HG03521 (cell line): ENCODE data around the gene DAD1.

ENCODE experiments used
- ATAC-seq: cut with Tn5 transposase; IDR thresholded peaks from one replicate; pipeline ENCODE4 v1.9.1; 2021; ENCODE audit warnings: mild to moderate bottlenecking, moderate library complexity; ENCODE audit not compliant: unreplicated experiment

The DAD1 gene

DNA sequence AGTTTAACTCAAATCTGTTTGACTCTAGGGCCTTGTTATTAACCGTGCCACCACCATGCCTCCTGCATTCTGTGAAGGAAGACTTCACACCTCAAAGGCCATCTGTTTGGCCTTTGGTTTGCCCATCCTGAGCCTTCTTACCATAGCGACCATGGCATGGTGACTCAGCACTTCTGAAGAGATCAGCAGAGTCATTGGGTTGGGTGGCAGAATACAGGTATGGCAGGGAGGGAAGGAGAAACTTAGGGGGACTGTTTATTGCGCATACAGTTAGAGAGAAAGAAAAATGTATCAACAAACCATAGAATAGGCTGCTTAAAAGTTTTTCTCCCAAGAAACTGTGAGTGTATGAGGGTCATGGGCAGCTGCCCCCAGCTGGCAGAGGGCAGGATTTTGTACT is 49.2 kb downstream of the DAD1 start:
- ATAC-seq: no peak

DNA sequence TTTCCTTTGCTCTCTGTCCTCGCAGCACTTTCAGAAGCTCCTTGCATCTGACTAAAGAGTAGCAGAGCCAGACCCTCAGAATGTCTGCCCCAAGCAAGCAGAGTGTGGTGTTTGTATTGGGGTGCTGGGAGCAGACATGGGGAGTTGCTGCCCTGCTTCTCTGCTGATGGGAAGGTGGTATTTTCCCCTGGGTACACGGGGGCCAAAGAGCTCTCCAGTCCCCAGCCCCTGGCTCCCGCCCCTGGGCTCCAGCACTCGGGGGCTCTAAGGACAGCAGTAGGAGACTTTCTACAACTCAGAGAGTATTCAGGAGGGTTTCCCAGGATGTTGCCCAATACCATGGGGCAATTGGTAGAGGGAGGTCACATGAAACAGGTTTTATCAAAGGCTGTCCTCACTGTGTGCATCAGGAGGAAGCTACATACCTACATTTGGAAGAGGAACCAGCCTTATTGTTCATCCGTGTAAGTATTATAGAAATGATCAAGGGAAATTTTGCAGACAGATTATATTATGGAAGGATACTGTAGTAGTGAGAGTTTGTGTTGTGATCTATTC is 50.3 kb downstream of the DAD1 start:
- ATAC-seq: no peak

DNA sequence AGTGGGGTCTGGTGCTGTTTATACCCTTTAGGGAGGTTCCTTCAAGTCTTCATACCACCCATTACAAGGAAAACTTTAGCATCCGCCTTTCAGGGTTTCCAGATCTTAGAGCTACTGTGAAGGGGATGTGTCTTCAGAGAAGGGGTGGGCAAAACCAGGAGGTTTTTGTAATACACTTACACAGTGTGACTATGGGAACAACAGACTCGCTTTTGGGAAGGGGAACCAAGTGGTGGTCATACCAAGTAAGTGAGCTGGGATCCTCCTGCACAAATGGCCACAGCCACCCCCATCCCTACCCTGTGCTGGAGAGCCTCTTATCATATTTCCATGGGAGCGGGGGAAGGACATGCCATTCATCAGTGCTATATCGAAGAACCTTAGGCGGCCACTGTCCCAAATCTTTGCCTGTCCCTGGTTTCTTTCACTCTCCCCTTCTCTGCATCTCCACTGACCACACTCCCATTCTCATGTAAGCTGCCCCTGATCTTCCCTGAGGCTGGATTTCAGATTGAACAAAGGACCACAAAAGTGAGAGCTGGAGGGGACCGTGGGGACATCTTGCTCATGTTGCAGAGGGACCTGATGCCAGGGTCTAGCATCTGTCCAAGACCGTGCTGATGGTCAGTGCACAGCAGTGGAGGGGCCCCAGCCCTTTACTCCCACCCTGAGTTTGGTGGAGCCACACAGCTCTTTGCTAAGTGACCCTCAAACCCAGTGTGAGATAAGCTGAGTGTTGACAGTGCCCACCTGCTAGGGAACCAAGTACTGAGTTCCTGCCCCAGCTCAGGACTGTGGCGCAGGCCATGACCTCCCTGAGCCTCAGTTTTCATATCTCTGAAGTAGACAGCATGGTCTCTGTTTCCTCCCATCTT is 51.4 kb downstream of the DAD1 start:
- no peak for ATAC-seq

DNA sequence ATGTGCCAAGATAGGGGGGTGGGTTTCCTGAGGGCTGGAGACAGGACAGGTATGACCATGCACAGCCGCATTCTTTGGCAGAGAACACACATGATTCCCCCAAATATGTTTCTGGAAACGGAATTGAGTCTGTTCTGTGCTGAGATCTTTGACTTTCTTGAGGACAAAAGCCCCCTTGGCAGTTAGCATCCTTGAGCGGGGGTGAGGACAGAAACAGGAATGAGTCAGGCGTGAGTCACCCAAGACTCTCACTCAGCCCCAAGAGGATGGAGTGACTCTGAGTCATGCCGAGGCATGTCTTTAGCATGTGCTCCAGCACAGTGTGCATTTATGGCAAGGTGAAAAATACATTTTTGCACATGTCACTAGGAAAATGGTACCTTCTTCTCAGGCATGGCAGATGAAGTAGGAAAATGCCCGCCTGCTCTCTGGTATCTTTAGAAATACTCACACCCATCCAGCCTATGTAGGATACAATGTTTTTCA is 52.1 kb downstream of the DAD1 start:
- peak; percentile 63 for ATAC-seq

DNA sequence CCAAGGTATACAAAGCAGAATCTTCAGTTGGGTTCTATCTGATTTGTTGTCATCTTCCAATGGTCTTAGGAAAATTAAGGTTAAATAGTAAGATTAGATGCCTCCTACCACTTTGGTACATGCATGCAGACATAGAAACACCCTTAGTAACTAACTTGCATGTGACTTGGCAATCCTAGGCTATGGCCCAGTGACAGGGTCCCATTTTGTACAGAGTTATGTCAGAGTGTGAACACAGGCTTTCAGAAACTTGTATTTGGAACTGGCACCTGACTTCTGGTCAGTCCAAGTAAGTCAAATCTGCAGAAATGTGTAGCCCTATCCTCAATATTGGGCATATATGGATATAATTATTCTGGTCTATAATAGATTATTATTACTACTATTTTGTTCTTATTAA is 53.1 kb downstream of the DAD1 start:
- no peak for ATAC-seq

DNA sequence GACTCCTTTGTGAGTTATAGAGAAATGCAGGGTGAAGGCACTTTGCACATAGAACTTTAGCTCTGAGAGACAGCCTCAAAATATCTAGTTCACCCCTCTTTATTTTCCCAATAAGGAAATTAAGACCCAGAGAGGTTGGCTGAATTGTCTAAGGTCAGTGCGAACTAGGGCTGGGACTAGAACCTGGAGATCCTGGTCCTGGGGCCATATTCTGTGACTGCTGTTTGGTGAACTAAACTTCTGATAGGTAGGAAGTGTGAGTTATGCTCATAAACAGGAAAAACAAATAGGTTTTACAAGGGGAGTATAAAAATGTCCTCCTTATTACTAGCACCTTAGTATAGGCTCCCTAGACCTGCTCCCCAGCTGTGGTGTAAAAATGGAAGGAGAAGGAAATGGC is 53.9 kb downstream of the DAD1 start:
- ATAC-seq: no peak

DNA sequence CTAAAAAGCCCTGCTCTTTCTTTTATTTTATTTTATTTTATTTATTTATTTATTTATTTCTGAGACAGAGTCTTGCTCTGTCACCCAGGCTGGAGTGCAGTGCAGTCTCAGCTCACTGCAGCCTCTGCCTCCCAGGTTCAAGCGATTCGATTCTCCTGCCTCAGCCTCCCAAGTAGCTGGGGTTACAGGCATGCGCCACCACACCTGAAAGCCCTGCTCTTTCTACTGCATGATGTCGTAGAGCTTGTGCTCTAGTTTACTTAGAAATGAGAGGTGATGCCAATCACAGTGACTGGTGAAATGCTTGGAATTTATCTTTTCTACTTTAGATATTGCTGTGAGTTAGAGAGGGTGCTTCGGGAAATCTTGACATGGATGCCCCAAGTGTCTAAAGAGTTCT is 54.5 kb downstream of the DAD1 start:
- no peak for ATAC-seq

DNA sequence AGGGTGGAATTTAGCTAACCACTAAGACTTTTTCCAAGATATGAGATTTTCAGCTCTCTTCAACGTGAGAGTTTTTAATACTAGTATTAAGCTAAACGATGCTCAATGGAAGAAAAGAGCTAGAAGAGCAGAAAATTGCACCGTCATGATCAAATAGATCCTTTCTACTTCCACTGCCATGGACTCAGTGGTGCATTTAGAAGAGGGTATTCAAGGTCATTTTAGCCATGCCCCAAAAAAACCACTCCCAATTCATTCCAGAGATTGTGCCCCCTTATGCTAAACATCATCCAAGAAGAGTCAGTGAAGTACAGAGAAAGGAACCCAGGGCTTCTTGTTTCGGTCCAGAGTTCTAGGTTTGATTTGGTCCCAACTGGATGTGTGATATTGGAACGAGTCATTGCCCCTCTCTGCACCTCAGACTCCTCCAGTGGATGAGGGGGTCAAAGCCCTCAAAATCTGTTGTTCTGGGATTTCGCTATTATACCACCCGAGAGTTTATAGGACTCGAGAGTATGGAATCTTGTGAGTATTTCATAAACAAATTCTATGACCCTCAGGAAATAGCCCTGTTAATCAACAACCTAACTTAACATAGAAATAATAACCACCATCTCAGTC is 55.2 kb downstream of the DAD1 start:
- ATAC-seq: no peak

DNA sequence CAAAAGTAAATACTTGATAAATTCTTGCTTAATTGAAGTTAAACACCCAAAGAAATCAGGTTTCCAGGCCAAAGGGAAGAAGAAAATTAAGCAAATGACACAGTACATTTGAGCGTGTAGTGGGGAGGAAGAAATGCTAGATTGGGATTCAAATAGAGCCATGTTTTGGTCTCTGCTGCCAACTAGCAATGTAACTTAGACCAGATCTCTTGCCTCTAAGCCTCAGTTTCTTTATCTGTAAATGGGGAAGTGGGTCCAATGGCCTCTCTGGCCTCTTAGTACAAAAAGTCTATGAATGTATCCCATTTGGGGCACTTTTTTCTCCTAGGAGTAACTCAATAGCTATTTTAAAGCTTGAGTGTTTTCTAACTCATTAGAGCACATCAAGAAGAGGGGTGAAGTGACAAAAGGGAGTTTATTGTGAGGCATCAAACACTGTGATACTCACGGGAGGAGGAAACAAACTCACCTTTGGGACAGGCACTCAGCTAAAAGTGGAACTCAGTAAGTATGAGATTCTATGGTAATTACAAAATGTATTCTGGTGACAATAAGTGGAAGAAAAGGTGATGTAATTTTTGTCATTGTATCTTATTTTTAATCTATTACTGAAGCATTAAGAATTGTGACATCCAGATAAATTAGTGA is 55.8 kb downstream of the DAD1 start:
- ATAC-seq: no peak

DNA sequence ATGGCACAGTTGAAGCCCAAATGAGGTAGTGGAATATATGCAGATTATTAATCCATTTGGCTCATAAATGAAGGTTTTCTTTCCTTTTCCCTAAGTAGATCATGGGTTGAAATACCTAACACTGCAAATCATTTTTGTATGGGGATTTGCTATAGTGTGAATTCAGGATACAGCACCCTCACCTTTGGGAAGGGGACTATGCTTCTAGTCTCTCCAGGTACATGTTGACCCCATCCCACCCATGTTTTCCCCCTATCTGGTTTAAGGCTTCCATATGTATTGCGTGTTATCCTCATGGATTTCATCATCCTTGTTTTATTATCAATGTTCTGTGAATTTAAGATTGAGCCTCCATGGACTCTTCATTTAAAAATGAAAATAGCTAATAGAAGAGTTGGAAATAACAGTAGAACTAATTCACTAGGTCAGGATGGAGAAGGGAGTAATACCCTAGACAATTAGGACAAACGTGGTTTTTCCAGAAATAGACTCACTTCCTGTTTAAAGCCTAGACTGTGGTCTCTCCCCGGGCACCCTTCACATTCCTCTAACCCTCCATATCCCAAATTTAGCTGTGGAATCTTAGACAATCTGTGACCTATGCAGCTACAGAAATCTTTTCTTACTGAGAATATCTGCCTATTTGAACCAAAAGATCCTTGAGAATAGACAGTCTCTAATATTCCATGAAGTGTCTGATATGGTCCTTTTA is 56.5 kb downstream of the DAD1 start:
- ATAC-seq: no peak

DNA sequence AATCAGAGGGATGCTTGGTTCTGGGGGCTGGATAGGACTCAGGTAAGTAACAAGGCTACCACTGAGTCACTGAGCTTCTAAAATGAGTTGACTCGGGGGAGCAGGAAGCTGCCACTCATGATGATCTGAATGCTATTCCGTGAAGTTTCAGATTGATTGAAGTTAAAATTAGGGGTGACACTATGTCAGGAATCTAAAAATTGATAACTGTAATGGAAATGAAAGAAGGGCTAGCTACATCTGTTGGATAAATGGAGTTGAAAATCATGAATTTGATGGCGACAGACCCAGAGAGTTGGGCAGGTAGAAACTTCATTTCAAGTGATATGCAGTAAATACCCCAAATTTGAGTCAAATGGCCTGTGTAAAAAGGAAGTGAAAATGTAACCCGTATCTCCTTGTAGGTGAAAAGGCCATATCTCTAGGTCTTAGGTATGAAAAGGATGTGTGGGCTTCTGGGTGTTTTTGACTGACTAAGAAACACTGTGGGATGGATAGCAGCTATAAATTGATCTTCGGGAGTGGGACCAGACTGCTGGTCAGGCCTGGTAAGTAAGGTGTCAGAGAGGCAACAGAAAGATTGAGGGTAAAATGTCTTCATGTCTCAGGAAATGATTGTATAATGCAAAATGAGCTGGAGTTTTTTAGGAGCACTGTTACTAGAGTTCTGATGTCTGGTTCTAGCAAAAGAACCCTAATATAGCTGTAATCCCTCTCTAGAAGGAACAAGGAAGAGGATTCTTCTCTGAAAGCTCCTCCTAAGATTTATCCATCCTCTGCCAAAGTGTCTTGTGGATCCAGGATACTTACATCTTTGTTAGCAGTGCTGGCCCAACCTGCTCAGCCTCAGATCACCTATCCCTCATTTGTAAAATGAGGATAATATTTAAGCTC is 57.3 kb downstream of the DAD1 start:
- ATAC-seq: peak; percentile 61

DNA sequence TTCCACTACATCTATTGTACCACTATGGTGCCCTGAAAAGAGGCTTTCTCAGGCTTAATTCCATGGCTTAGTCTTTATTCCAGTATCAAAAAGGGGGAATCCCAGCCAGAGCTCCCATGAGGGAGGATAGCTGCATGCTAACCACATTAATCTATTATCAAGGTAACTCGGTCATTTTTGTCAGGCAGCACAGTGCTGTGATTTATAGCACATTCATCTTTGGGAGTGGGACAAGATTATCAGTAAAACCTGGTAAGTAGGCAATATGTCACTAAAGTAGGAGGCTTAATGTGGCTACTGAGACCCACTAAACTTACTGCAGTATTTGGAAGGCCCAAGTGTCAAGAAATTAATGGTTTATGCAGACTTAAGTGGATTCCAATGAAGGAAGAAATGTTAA is 58.9 kb downstream of the DAD1 start:
- no peak for ATAC-seq

DNA sequence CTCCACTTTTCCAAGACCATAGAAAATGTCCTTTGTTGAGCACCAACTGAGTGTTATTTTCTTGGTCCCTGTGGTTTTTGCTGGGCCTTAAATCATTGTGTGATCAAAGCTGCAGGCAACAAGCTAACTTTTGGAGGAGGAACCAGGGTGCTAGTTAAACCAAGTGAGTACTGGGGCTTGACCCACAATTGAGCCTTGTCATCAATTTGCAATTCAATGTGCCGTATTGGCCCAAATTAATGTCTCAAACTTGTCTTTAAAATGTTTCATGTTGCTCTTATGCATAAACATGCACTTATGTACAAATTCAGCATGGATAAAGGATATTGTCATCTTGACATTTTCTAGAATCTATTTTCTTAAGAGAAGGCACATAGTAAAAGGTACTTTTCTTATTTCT is 62.3 kb downstream of the DAD1 start:
- no peak for ATAC-seq

DNA sequence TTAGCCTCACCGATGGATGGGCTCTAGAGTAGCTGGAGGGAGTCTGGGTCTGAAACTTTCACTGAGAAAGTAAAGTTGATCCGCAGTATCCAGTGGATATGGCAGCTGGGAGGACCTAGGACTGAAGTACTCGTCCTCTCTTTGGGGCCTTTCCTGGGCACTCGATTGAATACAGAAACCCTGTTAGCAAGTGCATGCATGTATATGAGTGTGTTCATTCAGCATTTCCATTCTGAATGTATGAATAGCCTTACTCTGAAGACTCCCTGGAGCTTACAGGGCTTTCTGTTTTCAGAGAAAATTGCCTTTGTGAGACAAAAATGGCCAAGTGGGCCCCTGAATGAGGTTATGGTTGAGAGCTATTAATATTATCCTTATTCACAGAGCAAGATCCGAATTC is 62.8 kb downstream of the DAD1 start:
- no peak for ATAC-seq

DNA sequence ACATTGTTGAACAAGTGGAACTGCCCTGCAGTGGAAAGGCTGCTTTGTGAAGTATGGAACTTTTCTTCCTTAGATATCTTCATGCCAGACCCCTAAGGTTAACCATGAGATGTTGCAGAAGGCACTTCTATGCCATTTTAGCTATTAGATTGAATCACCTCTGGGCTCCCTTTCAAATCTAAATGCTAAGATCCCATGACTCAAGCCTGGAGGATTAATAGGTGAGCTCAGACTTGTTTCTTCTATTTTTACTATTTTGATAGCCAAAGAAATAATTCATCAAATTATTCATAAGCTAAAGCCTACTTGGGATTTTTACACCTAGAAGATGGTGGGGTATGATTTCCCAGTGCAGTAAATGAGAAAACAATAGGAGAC is 64.3 kb downstream of the DAD1 start:
- no peak for ATAC-seq

DNA sequence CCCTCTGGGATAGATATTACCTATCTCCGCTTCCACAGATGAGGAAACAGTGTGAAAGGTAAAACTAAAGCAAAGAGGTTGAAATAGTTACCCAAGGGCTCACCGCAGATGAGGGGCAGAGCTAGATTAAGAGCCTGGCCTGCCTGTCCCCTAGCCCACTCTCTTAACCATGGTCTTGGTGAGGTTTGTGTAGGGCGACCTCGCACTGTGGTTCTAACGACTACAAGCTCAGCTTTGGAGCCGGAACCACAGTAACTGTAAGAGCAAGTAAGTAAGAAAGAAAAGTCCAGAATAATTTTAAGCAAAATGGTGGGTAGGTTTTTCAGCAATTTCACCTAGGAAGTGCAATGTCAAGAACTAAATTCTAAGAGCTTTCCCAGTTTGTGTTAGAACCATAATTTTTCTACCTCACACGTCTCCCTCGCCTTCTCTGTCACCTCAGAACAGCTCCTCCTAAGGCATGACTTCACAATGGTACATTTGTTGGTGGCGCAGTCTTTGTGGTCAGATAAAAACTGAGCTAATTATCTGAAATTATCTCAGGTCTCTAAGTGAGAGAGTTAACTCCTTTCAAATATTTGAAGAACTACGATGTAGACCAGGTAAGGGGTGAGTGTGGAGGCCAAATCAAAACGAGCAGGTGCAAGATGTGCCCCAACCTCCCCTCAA is 64.8 kb downstream of the DAD1 start:
- no peak for ATAC-seq

DNA sequence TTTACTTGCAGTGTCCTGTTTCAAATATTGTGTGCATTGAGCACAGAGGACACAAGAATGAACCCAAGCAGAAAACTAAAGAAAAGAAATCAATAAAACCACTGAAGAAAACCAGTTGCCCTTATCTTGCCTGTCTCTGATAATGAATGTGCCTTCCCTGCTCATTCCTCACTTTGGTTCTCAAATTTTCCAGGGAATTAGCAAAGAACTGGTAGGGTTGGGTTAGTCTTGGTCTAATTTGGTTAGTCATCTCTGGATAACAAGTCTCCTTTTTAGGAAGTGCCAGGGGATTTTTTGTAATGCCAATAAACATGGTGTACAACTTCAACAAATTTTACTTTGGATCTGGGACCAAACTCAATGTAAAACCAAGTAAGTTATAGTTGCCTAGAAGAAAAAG is 65.7 kb downstream of the DAD1 start:
- no peak for ATAC-seq

DNA sequence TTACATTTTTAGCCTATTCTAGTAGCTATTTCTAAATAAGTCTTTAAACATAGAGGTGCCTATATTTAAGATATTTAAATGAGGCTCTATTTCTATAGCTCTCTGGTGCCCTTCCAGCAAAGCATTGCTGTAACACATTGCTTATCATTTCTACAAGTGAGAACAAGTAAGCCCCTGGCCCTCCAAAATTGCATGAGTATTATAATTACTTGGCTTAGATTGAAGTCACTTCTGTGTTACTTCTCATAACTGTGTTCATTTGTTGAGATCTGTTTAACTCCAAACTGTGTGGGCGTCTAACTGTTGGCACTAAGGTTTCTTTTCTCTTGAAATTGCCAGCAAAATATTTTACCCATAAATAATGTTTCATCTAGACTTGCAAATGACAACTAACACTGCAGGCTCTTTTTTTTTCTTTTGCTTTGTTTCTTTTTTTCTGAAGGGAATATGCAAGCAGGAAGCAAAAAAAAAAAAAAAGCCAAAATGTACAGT is 66.5 kb downstream of the DAD1 start:
- ATAC-seq: no peak
